Inferior parietal cortex (tissue), 1 donor: Measurements from ENCODE around the gene IFRD2.
A peak's percentile ranks its signal among the peaks of the same experiment; 100 is the strongest.
"Not testable (repeated sequence)": the region's sequence is repeated elsewhere in the genome, so short reads cannot be mapped to it uniquely, and the experiment has no call there.

Experiments
- DNase-seq: peaks from one replicate; pipeline ENCODE4 v3.0.0-alpha.2; 2016; ENCODE audit errors: extremely low spot score

IFRD2 gene

GRCh38 chr3:50251220-50251619 lies 41.0 kb downstream of the IFRD2 start:
- no peak for DNase-seq

- no peak for DNase-seq
Observed at GRCh38 chr3:50250514-50250913, 41.7 kb downstream of the IFRD2 start.

GRCh38 chr3:50249457-50249856 lies 42.8 kb downstream of the IFRD2 start:
- DNase-seq, result no peak

- DNase-seq, result no peak
Observed at GRCh38 chr3:50248387-50248786, 43.8 kb downstream of the IFRD2 start.

GRCh38 chr3:50246517-50246954 lies 45.7 kb downstream of the IFRD2 start:
- DNase-seq, result no peak

GRCh38 chr3:50245831-50246516 lies 46.3 kb downstream of the IFRD2 start:
- DNase-seq, result peak; percentile 88

GRCh38 chr3:50245251-50245745 lies 46.9 kb downstream of the IFRD2 start:
- DNase-seq, result no peak

GRCh38 chr3:50244813-50245212 lies 47.4 kb downstream of the IFRD2 start:
- not testable (repeated sequence) for DNase-seq

- no peak for DNase-seq
Observed at GRCh38 chr3:50243543-50243895, 48.7 kb downstream of the IFRD2 start.

GRCh38 chr3:50242851-50243542 lies 49.2 kb downstream of the IFRD2 start:
- DNase-seq, result no peak

GRCh38 chr3:50242381-50242770 lies 49.9 kb downstream of the IFRD2 start:
- no peak for DNase-seq

- no peak for DNase-seq
Observed at GRCh38 chr3:50241713-50242380, 50.4 kb downstream of the IFRD2 start.

- no peak for DNase-seq
Observed at GRCh38 chr3:50241163-50241562, 51.1 kb downstream of the IFRD2 start.

- no peak for DNase-seq
Observed at GRCh38 chr3:50239649-50240048, 52.6 kb downstream of the IFRD2 start.

- DNase-seq, result no peak
Observed at GRCh38 chr3:50238549-50239026, 53.6 kb downstream of the IFRD2 start.

- no peak for DNase-seq
Observed at GRCh38 chr3:50237754-50238548, 54.3 kb downstream of the IFRD2 start.
